ENCODE data around the gene BCOR.

BCOR gene

GRCh38 chrX:40015693-40016092 is 82.1 kb downstream of the BCOR start:
- no peak for DNase-seq

- peak; percentile 65 for DNase-seq
Measured at GRCh38 chrX:40013266-40014195, 84.2 kb downstream of the BCOR start.

GRCh38 chrX:40012868-40013265 is 84.9 kb downstream of the BCOR start:
- no peak for DNase-seq

GRCh38 chrX:40012039-40012867 is 85.5 kb downstream of the BCOR start:
- DNase-seq = no peak

GRCh38 chrX:40011322-40012038 is 86.3 kb downstream of the BCOR start:
- no peak for DNase-seq

- DNase-seq = peak; percentile 39
Measured at GRCh38 chrX:40010550-40011321, 87.0 kb downstream of the BCOR start.

GRCh38 chrX:40009890-40010289 is 87.9 kb downstream of the BCOR start:
- no peak for DNase-seq

DNA sequence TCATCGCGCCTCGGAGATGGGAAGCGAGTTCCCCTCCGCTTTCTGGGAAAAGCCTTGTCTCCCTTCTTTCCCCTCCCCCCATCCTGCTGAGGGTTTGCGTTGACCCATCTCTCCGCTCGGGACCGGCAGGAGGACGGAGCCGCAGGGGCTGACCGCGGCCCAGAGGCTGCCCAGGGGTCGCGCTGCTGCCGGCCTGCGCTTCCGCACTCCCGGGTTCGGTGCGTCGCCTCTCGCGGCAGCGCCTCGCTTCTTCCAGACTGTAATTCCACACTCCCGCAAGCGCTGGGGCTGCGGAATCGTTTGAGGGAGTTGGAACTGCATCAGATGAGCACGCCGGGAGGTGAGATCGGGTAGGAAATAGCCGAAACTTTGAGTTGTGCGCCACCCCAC is 88.3 kb downstream of the BCOR start:
- DNase-seq = no peak

GRCh38 chrX:40008791-40009461 is 88.8 kb downstream of the BCOR start:
- peak; percentile 66 for DNase-seq

DNA sequence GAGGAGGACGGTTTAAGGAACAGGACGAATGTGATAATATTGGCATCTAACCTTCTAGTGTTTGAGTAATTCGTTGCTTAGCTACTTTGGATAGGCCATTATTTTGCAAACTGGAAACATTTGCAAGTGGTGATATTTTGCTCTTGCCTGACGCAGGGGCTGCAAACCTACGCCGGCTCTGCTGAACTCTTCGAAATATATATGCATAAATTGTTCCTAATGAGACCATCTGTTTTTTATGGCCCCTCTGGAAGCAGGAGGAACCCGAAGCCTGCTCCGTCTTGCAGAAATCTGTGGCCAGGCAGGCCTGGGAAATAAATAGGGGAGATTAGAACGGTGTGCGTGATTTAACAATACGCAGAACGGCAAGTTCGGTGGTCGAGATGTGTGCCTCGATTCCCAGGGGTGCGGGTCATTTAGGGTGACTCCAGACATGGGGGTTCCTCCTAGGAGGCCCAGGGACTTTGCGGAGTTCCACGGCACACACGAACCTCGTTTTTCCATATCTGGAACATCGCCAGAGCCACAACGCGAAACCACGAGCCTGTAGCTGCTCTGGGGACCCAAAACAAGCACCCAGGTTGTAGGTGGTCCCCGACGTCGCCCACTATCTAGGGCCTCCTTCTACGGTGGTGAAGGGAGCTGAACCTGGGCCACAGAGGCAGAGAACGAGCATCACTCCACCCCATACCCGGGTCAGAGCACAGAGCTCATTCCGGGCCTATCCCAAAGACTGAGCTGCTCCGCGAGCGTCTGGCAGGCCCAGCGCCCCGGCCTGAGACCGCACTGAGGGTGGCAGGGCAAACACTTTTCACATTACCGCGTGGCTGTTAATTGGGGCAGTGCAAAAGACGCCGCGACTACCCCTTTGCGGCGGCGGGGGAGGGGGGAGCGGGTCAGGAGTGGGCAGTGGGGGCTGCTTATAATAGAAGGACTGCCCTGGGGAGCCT is 89.7 kb downstream of the BCOR start:
- DNase-seq = no peak

DNA sequence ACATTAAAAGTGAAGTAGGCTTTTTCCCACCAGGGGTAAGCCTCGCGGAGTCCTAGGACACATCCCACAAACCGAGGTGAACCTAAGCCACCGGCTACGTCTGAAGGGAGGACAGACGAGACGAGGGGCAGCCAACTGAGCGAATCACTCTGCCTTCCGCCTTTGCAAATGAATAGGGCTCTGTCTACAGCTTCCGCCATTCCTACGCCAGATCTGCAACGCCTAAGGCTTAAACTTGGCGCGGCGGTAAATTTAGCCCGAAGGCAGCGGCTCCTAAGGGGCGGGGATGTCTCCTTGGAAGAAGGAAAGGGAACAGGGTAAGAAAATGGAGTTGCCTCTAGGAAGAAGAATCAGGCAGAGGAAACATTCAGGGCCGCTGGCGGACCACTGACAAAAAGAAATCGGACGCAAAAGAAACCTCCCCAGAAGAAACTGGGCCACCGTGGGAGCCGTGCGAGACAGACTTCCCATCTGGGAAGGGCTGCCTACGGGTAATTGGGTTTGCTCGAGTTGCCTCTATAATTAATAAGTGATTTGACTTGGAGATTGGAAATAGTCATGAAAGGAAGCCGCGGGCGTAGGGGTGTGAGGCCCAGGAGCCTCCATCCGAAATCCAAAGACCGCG is 90.5 kb downstream of the BCOR start:
- no peak for DNase-seq

DNA sequence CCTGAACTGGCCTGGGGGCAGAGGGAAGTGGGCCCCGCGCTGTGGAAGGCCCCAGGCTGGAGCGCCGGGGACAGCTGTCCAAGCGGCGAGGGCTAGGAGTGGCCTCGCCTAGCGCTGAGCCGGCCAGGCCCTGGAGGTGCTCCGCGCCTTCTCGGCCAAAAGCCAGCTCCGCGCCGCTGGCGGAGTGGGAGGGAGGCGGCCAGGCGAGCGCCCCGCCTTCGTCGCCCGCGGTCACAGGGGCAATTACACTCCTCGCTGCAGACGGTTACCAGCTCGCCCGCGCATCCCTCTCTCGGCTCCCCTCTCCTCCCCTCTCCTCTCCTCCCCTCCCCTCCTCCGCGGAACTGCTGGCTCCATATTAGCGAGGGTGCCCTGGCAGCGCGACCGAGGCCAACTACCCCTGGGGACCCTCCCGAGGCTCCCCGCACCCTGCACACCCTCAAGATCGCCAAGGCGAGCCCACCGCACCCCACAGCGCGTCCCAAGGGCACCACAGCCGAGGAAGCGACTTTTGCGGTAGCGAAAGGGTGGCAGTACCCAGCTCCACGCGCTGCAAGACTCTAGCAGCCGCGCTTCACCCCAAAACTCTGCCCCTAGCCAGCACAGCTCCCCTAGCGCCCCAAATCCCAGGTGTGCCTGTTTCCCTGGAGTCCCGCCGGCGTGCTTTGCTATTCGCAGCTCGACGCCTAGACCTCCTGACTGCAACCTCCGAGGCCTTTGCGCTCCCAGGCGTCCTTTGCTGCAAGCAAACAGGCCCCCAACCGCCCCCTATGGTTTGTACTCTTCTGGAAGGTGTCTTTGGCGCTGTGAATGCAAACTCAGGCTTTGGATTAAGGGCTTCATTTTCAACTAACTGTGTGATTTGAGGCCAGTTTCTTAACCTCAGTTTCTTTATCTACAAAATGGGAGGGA is 91.4 kb downstream of the BCOR start:
- no peak for DNase-seq

DNA sequence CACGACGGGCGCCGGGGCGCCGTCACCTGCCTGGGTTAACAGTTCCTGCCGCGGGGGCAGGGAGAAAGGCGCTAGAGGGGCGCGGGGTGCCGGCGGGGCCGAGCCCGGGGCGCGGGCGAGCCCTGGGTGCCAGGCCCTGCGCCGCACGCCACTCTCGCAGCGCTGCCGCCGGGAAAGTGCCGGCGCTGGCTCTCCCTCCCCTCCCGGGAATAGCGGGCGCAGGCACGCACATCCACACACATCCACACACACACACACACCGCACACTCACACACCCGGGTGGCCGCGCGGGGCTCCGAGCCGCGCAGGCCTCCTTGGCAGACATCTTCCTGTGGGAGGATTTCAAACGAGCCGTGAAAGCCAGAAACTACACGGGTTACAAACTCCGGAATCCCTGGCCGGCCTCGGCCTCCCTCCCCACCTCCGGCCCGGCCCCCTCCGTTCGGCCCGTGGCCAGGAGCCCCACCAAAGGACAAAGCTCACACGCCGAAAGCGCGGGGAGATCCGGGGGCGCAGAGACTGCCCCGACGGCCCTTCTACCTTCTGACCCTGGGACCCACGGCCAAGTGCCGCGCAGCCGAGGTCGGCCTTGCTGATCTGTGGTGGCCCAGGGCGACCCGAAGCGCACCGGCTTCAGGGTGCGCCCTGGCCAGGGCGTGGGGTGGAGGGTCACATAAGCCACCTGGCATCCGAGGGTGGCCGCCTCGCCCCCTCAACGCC is 92.3 kb downstream of the BCOR start:
- DNase-seq = no peak

- no peak for DNase-seq
Measured at GRCh38 chrX:40004921-40005291, 92.9 kb downstream of the BCOR start.

DNA sequence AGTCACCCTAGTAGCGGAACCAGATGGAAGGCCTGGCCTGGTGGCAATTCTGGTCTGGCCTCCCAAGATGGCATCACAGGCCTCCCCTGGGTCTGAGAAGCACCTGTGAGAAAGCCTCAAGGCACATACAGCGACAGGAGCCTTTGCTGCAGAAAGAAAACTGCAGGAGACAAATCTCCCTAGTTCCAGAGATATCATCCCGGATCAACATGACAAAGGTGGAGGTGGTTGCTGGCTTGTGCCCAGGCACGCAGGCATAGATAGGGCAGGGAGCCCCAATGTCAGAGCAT is 93.6 kb downstream of the BCOR start:
- no peak for DNase-seq

GRCh38 chrX:40003428-40004245 is 94.1 kb downstream of the BCOR start:
- DNase-seq = no peak

DNA sequence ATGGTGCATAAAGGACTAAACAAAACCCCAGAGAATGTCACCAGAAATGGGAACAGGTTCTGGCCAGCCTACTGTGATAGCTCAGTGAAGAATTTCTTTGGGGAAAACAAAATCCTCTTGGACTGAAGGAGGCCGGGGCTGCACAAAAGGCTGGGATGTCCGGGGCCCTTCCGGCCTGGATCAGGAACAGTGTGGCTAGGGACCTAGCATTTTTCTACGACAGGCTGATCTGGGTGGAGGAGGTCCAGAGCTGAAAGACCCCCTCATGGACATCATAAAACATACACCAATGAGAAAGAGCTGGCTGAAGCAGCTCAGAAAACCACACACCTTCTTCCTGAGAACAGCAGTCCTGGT is 94.7 kb downstream of the BCOR start:
- no peak for DNase-seq

All from DMS153 (cell line).